Muscle of leg (tissue), 11 donors: ENCODE results near the gene ZDHHC16. TPM values are rescaled to one million over a fixed set of nuclear protein-coding genes. Genes with fewer than 3 reads are reported as not detected.

Experiments used
- DNase-seq: peaks from one replicate; pipeline ENCODE4 v3.0.0; 2013
- H3K27ac ChIP-seq: one replicate; pipeline ENCODE4 v1.5.1; 2013; ENCODE audit warnings: mild to moderate bottlenecking, low read length, control low read depth
- H3K27me3 ChIP-seq: one replicate; pipeline ENCODE4 v1.6.1; 2013; ENCODE audit warnings: low read length; ENCODE audit not compliant: control insufficient read depth, insufficient read depth
- H3K36me3 ChIP-seq: one replicate; pipeline ENCODE4 v1.6.1; 2013; ENCODE audit warnings: low read length; ENCODE audit not compliant: control insufficient read depth, insufficient read depth
- H3K4me1 ChIP-seq: one replicate; pipeline ENCODE4 v1.6.1; 2013; ENCODE audit warnings: low read length; ENCODE audit not compliant: control insufficient read depth, insufficient read depth
- H3K4me3 ChIP-seq: one replicate; pipeline ENCODE4 v1.5.1; 2013; ENCODE audit warnings: low read length, control low read depth
- H3K9me3 ChIP-seq: replicated peaks from 2 replicates; pipeline ENCODE4 v1.6.1; 2013; ENCODE audit warnings: low read depth, low read length; ENCODE audit not compliant: control insufficient read depth
- WGBS: methylation state at CpG from one replicate; pipeline ENCODE4 v1.1.5; 2013; ENCODE audit warnings: missing lambda C conversion rate; ENCODE audit not compliant: insufficient coverage; 5-methylcytosine and 5-hydroxymethylcytosine counted together
- polyA plus RNA-seq, 8 donors: library from polyadenylated mRNA; unstranded; fragments of 120-200 nt; gene quantifications; one replicate each; pipeline versions ENCODE4 v1.2.1 to v1.2.3, GENCODE V29; 2013; ENCODE audit warnings: inconsistent platforms in 1 of 8, low replicate concordance in 1 of 8; ENCODE audit not compliant: insufficient read length in 8 of 8, insufficient read depth in 1 of 8
- total RNA-seq: library from RNA; stranded (reverse); fragments of 120-200 nt; gene quantifications from one replicate; pipeline ENCODE4 v1.2.4, GENCODE V29; 2013

The ZDHHC16 gene
- total and polyA plus RNA-seq, 9 donors, result 26.8 to 34.6 (median 31.4) TPM

GRCh38 chr10:97434055-97434454 lies 11.9 kb upstream of the ZDHHC16 start:
- H3K27ac ChIP-seq, result no peak overlapping the region

GRCh38 chr10:97434557-97434956 lies 11.4 kb upstream of the ZDHHC16 start:
- Histone ChIP-seq H3K4me3 (no peak overlapping the region), H3K9me3 (no peaks in the 10 kb centered on the region), H3K4me1 (no peaks in the 10 kb centered on the region), H3K27ac (no peak overlapping the region), H3K36me3 (peaks cover 71% of the 10 kb centered on the region), H3K27me3 (no peaks in the 10 kb centered on the region)
- DNase-seq, result no peak
- WGBS, result 100% methylated on average over 1 of the region's 1 CpG

More at GRCh38 chr10:97434055-97434454, 11.9 kb upstream of the ZDHHC16 start:
- no peaks in the 10 kb centered on the region for H3K9me3 ChIP-seq
- no peaks in the 10 kb centered on the region for H3K4me1 ChIP-seq
- no peak overlapping the region for H3K4me3 ChIP-seq
- no peaks in the 10 kb centered on the region for H3K27me3 ChIP-seq
- DNase-seq, result no peak
- peaks cover 69% of the 10 kb centered on the region for H3K36me3 ChIP-seq

- WGBS, result 98% methylated on average over 5 of the region's 6 CpGs
- Histone ChIP-seq H3K27ac (no peak overlapping the region), H3K9me3 (no peaks in the 10 kb centered on the region), H3K27me3 (no peaks in the 10 kb centered on the region), H3K36me3 (peaks cover 69% of the 10 kb centered on the region), H3K4me1 (no peaks in the 10 kb centered on the region), H3K4me3 (no peak overlapping the region)
- no peak for DNase-seq
Measured at GRCh38 chr10:97435211-97435610, 10.8 kb upstream of the ZDHHC16 start.

GRCh38 chr10:97442277-97442676 lies 3.7 kb upstream of the ZDHHC16 start:
- 100% methylated on average over 1 of the region's 1 CpG for WGBS
- H3K27ac ChIP-seq, result no peak overlapping the region
- H3K4me1 ChIP-seq, result peaks cover 11% of the 10 kb centered on the region
- DNase-seq, result no peak
- no peaks in the 10 kb centered on the region for H3K27me3 ChIP-seq
- H3K9me3 ChIP-seq, result no peaks in the 10 kb centered on the region
- H3K4me3 ChIP-seq, result no peak overlapping the region
- H3K36me3 ChIP-seq, result peaks cover 30% of the 10 kb centered on the region

- DNase-seq, result no peak
- Histone ChIP-seq H3K4me3 (no peak overlapping the region), H3K36me3 (peaks cover 21% of the 10 kb centered on the region), H3K4me1 (peaks cover 18% of the 10 kb centered on the region), H3K27ac (no peak overlapping the region), H3K27me3 (no peaks in the 10 kb centered on the region), H3K9me3 (no peaks in the 10 kb centered on the region)
- 100% methylated on average over 1 of the region's 1 CpG for WGBS
Measured at GRCh38 chr10:97444212-97444611, 1.8 kb upstream of the ZDHHC16 start.

GRCh38 chr10:97445357-97445721 lies 636 bp upstream of the ZDHHC16 start:
- WGBS, result 2% methylated on average over 11 of the region's 13 CpGs
- DNase-seq, result no peak
- H3K27ac ChIP-seq, result peak overlapping the region; percentile 45
- peaks cover 18% of the 10 kb centered on the region for H3K36me3 ChIP-seq
- no peaks in the 10 kb centered on the region for H3K27me3 ChIP-seq
- H3K4me1 ChIP-seq, result peaks cover 18% of the 10 kb centered on the region
- no peaks in the 10 kb centered on the region for H3K9me3 ChIP-seq
- peak overlapping the region; percentile 79 for H3K4me3 ChIP-seq

GRCh38 chr10:97450828-97451227 lies 4.9 kb downstream of the ZDHHC16 start:
- peaks cover 47% of the 10 kb centered on the region for H3K36me3 ChIP-seq
- H3K4me3 ChIP-seq, result no peak overlapping the region
- WGBS, result no CpG with 5 or more reads among the region's 2 CpGs
- no peaks in the 10 kb centered on the region for H3K27me3 ChIP-seq
- H3K27ac ChIP-seq, result no peak overlapping the region
- H3K4me1 ChIP-seq, result peaks cover 26% of the 10 kb centered on the region
- no peaks in the 10 kb centered on the region for H3K9me3 ChIP-seq
- DNase-seq, result no peak

- DNase-seq, result no peak
- no peak overlapping the region for H3K27ac ChIP-seq
- H3K4me3 ChIP-seq, result no peak overlapping the region
- no peaks in the 10 kb centered on the region for H3K9me3 ChIP-seq
- peaks cover 24% of the 10 kb centered on the region for H3K4me1 ChIP-seq
- peaks cover 55% of the 10 kb centered on the region for H3K36me3 ChIP-seq
- WGBS, result 95% methylated on average over 14 of the region's 17 CpGs
- H3K27me3 ChIP-seq, result no peaks in the 10 kb centered on the region
Measured at GRCh38 chr10:97451605-97452004, 5.6 kb downstream of the ZDHHC16 start.

GRCh38 chr10:97452352-97452751 lies 6.4 kb downstream of the ZDHHC16 start:
- no peaks in the 10 kb centered on the region for H3K9me3 ChIP-seq
- no peak overlapping the region for H3K4me3 ChIP-seq
- H3K4me1 ChIP-seq, result peaks cover 16% of the 10 kb centered on the region
- no peak for DNase-seq
- peaks cover 59% of the 10 kb centered on the region for H3K36me3 ChIP-seq
- H3K27ac ChIP-seq, result no peak overlapping the region
- H3K27me3 ChIP-seq, result no peaks in the 10 kb centered on the region
- 95% methylated on average over 4 of the region's 6 CpGs for WGBS

- H3K27me3 ChIP-seq, result no peaks in the 10 kb centered on the region
Measured at GRCh38 chr10:97454330-97455036, 8.5 kb downstream of the ZDHHC16 start.

More at GRCh38 chr10:97454330-97455036, 8.5 kb downstream of the ZDHHC16 start:
- peaks cover 78% of the 10 kb centered on the region for H3K36me3 ChIP-seq
- no peaks in the 10 kb centered on the region for H3K9me3 ChIP-seq
- no peak for DNase-seq
- peaks cover 11% of the 10 kb centered on the region for H3K4me1 ChIP-seq
- no peak overlapping the region for H3K4me3 ChIP-seq
- WGBS, result 100% methylated on average over 1 of the region's 3 CpGs
- H3K27ac ChIP-seq, result no peak overlapping the region
